ENCODE results near the gene RARS2.

RARS2 gene

GRCh38 chr6:87514831-87515230 is 75.0 kb downstream of the RARS2 start:
- TF ChIP-seq SIN3A (IDR thresholded peaks at IDR 0.05; ENCODE audit: borderline replicate concordance, insufficient read depth, low read length) = no peak
- TF ChIP-seq, protein P1, sequence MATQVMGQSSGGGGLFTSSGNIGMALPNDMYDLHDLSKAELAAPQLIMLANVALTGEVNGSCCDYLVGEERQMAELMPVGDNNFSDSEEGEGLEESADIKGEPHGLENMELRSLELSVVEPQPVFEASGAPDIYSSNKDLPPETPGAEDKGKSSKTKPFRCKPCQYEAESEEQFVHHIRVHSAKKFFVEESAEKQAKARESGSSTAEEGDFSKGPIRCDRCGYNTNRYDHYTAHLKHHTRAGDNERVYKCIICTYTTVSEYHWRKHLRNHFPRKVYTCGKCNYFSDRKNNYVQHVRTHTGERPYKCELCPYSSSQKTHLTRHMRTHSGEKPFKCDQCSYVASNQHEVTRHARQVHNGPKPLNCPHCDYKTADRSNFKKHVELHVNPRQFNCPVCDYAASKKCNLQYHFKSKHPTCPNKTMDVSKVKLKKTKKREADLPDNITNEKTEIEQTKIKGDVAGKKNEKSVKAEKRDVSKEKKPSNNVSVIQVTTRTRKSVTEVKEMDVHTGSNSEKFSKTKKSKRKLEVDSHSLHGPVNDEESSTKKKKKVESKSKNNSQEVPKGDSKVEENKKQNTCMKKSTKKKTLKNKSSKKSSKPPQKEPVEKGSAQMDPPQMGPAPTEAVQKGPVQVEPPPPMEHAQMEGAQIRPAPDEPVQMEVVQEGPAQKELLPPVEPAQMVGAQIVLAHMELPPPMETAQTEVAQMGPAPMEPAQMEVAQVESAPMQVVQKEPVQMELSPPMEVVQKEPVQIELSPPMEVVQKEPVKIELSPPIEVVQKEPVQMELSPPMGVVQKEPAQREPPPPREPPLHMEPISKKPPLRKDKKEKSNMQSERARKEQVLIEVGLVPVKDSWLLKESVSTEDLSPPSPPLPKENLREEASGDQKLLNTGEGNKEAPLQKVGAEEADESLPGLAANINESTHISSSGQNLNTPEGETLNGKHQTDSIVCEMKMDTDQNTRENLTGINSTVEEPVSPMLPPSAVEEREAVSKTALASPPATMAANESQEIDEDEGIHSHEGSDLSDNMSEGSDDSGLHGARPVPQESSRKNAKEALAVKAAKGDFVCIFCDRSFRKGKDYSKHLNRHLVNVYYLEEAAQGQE (IDR thresholded peaks at IDR 0.05; ENCODE audit: insufficient read depth in 1 of 2, low read depth in 2 of 2, low read length in 2 of 2) = no peak
- TF ChIP-seq TAF1 (IDR thresholded peaks at IDR 0.05; ENCODE audit: borderline replicate concordance, insufficient read depth, low read length) = no peak
- no peak for TF ChIP-seq POLR2AphosphoS5 (IDR thresholded peaks at IDR 0.05; ENCODE audit: low read depth, low read length)

- no peak for TF ChIP-seq TAF1 (IDR thresholded peaks at IDR 0.05; ENCODE audit: borderline replicate concordance, insufficient read depth, low read length)
Measured at GRCh38 chr6:87504441-87504840, 85.3 kb downstream of the RARS2 start.

DNA sequence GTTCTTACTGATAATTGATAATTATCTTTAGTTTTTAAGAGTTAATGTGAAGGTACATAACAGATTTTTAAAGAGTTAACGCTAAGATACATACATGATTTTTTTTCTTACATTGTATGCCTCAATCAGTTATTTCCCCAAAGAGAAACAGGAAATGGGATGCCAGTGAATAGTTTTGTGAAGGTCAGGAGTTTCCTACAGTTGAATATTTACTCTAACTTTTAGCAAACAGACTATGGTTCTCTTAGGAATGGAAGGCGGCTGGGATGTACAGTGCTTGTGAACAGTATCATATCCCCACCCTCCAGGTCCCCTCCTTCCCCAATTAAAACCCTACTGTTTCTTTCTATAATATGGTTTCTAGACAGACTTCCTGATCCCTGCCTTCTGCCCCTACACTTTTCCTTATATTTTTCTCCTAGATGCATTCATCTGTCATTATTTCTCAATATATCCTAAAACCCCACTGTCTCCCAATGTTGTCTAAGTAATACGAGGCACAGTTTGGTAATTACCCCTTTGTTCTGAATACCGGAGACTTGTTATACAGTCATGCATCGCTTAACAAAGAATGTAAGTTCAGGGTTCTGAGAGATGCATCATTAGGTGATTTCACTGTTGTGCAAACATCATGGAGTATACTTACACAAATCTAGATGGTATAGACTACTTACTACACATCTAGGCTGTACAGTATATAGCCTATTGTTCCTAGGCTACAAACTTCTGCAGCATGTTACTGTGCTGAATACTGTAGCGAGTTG is 87.8 kb downstream of the RARS2 start:
- TF ChIP-seq FOXP2 (optimal IDR thresholded peaks at IDR 0.05; ENCODE audit: borderline replicate concordance, extremely low read depth, extremely low read length, insufficient read depth) = no peak
- no peak for TF ChIP-seq SIN3A (IDR thresholded peaks at IDR 0.05; ENCODE audit: borderline replicate concordance, insufficient read depth, low read length)
- no peak for TF ChIP-seq POLR2AphosphoS5 (IDR thresholded peaks at IDR 0.05; ENCODE audit: low read depth, low read length)
- TF ChIP-seq TAF1 (IDR thresholded peaks at IDR 0.05; ENCODE audit: borderline replicate concordance, insufficient read depth, low read length) = no peak
- TF ChIP-seq, protein P1 (IDR thresholded peaks at IDR 0.05; ENCODE audit: insufficient read depth in 1 of 2, low read depth in 2 of 2, low read length in 2 of 2) = no peak

- TF ChIP-seq, protein P1 (IDR thresholded peaks at IDR 0.05; ENCODE audit: insufficient read depth in 1 of 2, low read depth in 2 of 2, low read length in 2 of 2) = no peak
- no peak for TF ChIP-seq POLR2AphosphoS5 (IDR thresholded peaks at IDR 0.05; ENCODE audit: low read depth, low read length)
- no peak for TF ChIP-seq TAF1 (IDR thresholded peaks at IDR 0.05; ENCODE audit: borderline replicate concordance, insufficient read depth, low read length)
- no peak for TF ChIP-seq FOXP2 (optimal IDR thresholded peaks at IDR 0.05; ENCODE audit: borderline replicate concordance, extremely low read depth, extremely low read length, insufficient read depth)
- no peak for TF ChIP-seq SIN3A (IDR thresholded peaks at IDR 0.05; ENCODE audit: borderline replicate concordance, insufficient read depth, low read length)
Measured at GRCh38 chr6:87498048-87498447, 91.7 kb downstream of the RARS2 start.

GRCh38 chr6:87494761-87495422 is 94.9 kb downstream of the RARS2 start:
- TF ChIP-seq POLR2AphosphoS5 (IDR thresholded peaks at IDR 0.05; ENCODE audit: low read depth, low read length) (no peak), TAF1 (IDR thresholded peaks at IDR 0.05; ENCODE audit: borderline replicate concordance, insufficient read depth, low read length) (no peak), SIN3A (IDR thresholded peaks at IDR 0.05; ENCODE audit: borderline replicate concordance, insufficient read depth, low read length) (no peak), FOXP2 (optimal IDR thresholded peaks at IDR 0.05; ENCODE audit: borderline replicate concordance, extremely low read depth, extremely low read length, insufficient read depth) (no peak)
- TF ChIP-seq, protein P1 (IDR thresholded peaks at IDR 0.05; ENCODE audit: insufficient read depth in 1 of 2, low read depth in 2 of 2, low read length in 2 of 2) = no peak

Data from PFSK-1 (cell line).